Fibroblast of skin of right quadriceps (primary cell): ENCODE results near the gene UGGT2.
"Not testable (repeated sequence)": the region's sequence is repeated elsewhere in the genome, so short reads cannot be mapped to it uniquely, and the experiment has no call there.

Source experiments
- DNase-seq: peaks from one replicate; pipeline ENCODE4 v3.0.0-alpha.2; 2013

Gene UGGT2

DNA sequence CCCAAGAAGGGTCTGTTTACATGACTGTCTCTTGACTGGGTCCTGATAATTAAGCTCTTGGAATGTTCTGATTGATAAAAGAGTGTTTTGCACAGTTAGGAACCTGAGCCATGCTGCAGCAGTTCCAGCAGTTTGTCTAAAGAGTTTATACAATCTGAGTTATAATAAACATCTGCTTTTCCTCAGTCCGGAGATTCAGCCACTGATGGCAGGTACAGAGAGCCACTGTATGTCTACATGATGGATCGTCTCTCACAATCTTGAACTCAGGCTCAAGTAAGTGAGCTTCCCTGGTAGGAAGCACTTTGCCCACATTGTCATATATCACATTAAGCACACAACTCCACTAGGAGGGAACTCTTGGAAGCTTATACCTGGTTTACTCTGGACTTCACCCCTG lies 84.3 kb downstream of the UGGT2 start:
- no peak for DNase-seq

DNA sequence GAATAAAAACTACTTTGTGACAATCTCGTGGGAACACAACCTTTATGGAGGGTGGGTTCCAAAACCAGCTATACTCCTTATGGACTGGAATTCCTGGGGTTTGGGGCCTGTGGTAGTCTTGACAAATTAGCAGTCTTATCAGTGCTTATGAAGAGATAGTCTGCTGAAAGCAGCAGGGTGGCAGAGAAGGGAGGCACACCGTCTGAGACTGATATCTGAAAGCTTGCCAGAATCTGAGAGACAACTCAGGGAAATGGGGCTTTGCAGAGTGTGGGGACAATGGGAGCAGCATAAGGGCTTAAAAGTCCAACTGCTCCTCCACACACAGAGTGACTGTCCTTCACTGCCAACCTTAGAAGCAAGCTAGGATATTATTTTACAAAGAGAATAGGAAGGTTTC lies 95.9 kb downstream of the UGGT2 start:
- no peak for DNase-seq

DNA sequence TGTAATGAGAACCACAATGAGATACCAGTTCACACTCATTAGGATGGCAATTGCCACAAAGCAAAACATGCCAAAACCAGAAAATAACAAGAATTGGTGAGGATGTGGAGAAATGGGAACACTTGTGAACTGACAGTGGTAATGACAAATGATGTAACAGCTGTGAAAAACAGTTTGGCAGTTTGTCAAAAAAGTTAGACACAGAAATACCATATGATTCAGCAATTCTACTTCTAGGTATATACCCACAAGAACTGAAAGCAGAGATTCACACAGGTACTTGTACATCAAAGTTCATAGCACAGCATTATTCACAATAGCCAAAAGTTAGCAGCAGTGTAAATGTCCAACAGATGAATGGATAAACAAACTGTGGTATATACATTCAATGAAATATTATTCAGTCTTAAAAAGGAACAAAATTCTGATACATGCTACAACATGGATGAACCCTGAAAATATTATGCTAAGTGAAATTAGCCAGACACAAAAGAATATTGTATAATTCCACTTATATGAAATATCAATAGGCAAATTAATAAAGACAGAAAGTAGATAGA lies 96.5 kb downstream of the UGGT2 start:
- peak; percentile 13 for DNase-seq

DNA sequence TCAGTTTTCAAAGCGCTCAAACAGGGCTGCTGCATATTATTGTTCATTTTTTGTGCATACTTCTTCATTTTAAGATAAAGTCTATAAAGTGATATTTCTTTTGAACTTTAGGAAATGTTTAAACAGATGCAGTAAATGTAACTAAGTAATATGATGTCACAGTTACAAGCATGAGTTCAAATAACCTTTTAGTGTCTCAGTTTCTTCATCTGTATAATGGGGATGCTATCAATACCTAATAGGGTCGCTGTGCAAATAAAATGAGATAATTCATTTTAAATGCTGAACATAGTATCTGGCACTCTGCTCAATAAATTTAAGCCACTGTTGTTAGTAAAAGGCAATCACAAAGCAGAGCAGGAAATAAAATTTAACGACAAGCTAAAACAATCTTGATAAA lies 97.5 kb downstream of the UGGT2 start:
- DNase-seq: no peak

DNA sequence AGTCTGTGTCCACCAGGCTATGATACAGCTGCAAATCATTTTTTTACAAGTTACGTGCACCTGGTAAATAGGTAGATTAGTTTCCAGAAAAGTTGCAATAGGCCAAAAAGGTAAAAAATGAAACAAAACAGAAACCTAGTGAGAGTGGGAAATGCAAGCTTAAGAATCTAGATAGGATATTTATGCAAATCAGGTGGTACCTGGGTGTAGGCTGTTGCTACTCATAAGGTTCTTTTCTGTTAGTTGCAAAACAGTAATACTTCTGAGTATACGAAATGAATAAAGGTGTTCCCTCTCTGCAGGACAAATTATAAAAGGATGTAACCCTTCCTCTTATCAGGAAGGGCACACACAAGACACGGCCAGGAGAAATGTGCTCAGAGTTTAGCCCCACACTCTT lies 97.9 kb downstream of the UGGT2 start:
- DNase-seq: no peak

DNA sequence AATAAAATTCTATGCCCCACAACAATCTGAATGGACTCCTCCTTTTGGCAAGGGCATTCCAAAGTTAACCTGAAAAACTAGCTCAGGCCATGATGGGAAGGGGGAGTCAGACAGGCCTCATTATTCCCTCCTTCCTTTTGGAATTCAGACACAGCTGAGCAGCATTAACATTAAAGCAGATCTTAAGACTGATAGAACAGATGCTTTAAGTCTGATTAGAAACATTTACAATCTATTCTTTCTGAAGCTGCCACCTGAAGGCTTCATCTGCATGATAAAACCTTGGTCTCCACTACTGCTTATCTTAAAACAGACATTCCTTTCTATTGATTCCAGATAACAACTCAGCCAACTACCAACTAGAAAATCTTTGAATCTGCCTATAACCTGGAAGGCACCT lies 98.9 kb downstream of the UGGT2 start:
- DNase-seq: no peak

DNA sequence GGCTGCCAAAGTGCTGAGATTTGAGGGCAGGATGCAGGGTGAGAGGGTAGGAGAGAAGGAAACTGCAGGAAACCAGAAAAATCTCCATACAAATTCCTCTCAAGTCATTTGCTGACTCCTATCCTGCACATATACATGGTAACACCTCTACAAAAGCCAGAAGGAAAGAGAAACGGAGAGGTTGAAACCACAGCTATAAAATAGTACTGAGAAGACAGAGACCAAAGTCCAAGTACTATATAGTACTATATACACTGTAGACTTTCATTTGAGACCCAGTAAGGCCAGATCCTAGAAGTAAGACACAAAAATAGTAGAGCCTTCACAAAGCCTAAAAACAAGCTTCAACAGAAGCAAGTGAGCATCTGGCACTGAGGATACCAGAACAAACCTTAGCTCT lies 103.1 kb downstream of the UGGT2 start:
- no peak for DNase-seq

DNA sequence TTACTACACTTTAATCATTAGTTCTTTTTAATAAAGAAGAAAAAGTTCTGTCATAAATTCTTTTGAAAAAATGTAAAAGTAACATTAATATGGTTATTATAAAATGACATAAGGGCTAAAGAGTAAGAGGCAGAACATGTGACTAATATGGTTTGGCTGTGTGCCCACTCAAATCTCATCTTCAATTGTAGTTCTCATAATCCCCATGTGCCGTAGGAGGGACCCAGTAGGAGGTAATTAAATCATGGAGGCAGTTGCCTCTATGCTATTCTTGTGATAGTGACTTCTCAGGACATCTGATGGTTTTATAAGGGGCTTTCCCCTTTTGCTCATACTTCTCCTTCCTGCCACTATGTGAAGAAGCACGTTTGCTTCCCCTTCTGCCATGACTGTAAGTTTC lies 104.5 kb downstream of the UGGT2 start:
- peak; percentile 58 for DNase-seq

DNA sequence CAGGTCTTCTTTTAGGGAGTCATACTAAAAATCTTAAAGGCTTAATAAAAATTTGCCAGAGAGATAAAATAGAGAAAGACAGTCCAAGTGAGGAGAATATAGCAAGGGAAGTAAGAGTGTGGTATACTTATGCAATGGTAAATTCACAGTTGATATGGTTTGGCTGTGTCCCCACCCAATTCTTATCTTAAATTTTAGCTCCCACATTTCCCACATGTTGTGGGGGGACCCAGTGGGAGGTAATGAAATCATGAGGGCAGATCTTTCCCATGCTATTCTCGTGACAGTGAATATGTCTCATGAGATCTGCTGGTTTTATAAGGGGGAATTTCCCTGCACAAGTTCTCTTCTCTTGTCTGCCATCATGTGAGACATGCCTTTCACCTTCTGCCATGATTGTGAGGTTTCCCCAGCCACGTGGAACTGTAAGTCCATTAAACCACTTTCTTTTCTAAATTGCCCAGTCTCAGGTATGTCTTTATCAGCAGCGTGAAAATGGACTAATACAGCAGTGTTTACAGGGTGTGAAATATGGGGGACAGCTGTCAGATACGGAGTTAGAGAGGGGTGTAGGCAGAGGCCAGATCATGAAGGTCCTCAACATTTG lies 115.4 kb downstream of the UGGT2 start:
- DNase-seq: no peak

DNA sequence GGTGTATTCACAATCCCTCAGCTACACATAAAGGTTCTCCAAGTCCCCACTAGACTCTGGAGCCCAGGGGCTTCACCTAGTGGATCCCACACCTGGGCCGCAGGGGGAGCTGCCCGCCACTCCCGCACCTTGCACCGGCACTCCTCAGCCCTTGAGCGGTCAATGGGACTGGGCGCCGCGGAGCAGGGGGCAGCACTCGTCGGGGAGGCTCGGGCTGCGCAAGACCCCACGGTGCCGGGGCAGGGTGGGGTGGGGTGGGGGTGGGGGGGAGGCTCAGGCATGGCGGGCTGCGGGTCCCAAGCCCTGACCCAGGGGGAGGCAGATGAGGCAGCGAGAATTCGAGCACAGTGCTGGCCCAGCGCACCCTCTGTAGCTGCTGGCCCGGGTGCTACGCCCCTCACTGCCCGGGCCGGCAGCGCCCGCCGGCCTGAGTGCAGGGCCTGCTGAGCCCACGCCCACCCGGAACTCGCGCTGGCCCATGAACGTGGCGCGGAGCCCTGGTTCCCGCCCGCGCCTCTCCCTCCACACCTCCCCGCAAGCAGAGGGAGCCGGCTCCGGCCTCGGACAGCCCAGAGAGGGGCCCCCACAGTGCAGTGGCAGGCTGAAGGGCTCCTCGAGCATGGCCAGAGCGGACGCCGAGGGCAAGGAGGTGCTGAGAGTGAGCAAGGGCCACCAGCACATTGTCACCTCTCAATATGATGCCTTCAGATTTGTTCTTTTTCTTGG lies 121.7 kb downstream of the UGGT2 start:
- DNase-seq: no peak

DNA sequence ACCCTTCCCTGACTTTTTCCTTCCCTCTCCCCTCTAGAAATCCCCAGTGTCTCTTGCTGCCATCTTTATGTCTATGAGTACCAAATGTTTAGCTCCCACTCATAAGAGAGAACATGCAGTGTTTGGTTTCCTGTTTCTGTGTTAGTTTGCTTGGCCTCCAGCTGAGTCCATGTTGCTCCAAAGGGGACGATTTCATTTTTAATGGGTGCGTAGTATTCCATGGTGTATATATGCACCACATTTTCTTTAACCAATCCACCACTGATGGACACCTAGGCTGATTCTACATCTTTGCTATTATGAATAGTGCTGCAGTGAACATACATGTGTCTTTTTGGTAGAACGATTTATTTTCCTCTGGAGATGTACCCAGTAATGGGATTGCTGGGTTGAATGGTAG lies 123.8 kb downstream of the UGGT2 start:
- DNase-seq: no peak

DNA sequence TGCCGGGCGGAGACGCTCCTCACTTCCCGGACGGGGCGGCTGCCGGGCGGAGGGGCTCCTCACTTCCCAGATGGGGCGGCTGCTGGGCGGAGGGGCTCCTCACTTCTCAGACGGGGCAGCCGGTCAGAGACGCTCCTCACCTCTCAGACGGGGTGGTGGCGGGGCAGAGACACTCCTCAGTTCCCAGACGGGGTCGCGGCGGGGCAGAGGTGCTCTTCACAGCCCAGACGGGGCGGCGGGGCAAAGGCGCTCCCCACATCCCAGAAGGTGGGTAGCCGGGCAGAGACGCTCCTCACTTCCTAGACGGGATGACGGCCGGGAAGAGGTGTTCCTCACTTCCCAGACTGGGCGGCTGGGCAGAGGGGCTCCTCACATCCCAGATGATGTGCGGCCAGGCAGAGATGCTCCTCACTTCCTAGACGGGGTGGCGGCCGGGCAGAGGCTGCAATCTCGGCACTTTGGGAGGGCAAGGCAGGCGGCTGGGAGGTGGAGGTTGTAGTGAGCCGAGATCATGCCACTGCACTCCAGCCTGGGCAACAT lies 124.8 kb downstream of the UGGT2 start:
- DNase-seq: not testable (repeated sequence)

DNA sequence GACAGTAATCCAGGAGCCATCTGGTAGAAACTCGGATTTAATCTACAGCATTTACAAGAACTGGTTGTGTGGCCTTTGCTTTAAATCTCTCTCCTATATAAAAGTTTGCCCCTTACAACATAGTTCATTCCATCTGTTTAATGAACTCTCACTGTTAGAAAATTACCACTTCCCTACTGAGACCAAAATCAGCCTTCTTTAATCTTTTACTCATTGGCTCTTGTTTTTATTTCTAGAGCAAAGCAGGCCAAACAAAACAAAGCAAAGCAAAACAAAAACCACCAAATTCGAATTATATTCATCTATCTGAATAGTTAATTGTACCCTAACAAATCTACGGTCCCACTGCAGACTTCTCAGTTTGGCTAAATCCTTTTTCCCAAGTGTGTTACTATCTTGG lies 127.0 kb downstream of the UGGT2 start:
- no peak for DNase-seq

DNA sequence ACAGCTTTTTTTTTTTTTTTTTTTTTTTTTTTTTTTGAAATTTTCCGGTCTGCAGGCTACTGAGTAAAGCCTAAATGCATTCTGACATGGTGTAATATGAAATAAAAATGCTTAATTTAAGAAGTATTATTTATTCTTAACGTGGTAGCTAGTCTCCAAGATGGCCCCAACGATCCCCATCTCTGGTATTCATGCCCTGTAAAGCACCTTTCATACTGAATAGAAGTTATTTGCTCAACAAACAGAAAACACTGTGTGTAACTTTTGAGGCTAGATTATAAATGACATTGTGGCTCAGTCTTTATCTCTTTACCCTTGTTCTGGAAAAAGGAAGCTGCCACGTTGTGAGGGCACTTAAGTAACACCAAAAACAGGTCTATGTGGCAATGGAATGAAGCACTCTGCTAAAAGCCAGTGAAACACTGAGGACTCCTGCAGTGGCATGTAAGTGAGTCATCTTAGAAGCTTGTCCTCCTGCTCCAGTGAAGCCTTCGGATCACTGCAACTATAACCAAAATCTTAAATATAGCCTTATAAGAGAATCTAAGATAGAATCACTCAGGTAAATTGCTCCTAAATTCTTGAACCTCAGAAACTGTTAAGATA lies 128.7 kb downstream of the UGGT2 start:
- DNase-seq: peak; percentile 77

DNA sequence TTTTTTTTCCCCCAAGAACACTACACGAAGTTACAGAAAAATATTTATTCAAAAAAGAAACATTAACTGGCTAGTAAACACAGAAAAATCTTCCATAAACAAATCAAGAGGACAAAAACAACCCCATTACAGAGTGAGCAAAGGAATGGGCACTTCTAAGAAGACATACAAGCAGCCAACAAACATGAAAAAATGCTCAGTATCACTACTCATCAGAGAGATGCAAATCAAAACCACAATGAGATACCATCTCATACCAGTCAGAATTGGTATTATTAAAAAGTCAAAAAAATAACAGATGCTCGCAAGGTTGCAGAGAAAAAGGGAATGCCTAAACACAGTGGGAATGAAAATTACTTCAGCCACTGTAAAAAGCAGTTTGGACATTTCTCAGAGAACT lies 131.7 kb downstream of the UGGT2 start:
- peak; percentile 23 for DNase-seq

DNA sequence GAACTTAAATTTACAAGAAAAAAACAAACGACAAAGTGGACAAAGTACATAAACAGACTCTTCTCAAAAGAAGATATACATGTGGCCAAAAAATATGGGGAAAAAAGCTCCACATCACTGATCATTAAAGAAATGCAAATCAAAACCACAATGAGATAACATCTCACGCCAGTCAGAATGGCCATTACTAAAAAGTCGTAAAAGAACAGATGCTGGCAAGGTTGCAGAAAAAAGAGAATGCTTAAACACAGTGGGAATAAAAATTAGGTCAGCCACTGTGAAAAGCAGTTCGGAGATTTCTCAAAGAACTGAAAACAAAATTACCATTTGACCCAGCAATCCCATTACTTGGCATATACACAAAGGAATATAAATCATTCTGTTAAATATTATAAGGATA lies 132.7 kb downstream of the UGGT2 start:
- DNase-seq: peak; percentile 13

DNA sequence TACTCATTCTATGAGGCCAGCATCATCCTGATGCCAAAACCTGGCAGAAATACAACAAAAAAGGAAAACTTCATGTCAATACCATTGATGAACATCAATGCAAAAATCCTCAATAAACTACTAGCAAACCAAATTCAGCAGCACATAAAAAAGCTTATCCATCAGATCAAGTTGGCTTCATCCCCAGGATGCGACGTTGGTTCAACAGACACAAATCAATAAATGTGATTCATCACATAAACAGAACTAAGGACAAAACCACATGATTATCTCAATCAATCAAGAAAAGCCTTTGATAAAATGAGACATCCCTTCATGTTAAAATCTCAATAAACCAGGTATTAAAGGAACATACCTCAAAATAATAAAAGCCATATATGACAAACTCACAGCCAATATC lies 134.3 kb downstream of the UGGT2 start:
- DNase-seq: no peak

DNA sequence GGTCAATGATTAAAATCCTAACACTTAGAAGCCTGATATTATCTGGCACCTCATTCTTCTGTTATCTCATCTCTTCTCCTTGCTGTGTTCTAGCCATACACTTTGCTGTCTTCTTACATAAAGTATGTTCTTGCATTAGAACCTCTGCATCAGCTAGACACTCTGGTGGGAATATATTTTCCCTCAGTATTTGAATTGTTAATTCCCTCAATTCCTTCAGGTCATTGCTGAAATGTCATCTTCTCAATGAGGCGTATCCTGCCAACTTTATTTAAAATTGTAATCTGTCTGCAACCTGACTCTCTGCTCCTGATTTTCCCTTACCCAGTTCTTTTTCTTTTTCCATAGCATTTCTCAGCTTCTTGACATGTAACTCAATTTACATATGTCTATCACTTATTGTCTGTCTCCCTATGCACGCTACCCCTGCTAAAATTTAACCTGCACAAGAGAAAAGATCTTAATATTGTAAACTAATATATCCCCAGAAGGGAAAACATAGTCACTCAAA lies 138.2 kb downstream of the UGGT2 start:
- DNase-seq: no peak

DNA sequence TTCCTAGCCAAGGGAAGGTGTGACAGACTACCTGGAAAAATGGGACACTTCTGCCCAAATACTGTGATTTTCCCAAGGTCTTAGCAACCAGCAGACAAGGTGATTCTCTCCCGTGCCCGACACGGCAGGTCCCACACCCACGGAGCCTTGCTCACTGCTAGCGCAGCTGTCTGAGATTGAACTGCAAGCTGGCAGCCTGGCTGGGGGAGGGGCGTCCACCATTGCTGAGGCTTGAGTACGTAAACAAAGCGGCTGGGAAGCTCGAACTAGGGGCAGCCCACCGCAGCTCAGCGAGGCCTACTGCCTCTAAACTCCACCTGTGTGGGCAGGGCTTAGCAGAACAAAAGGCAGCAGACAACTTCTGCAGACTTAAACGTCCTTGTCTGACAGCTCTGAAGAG lies 146.2 kb downstream of the UGGT2 start:
- no peak for DNase-seq

DNA sequence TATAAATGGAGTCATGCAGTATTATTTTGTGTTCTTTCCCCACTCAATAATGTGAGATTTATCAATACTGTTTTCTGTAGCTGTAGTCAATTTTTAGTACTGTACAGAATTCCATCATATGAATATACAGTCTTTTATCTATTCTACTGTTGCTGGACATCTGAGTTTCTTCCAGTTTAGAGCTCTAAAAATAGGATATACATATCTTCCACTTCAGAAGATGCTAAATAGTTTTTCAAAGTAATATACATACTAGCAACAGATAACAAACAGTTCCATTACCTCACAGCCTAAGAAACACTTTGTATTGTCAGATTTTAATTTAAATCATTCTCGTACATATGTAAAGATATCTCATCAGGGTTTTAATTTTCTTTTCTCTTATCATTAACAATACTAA lies 149.6 kb downstream of the UGGT2 start:
- no peak for DNase-seq

DNA sequence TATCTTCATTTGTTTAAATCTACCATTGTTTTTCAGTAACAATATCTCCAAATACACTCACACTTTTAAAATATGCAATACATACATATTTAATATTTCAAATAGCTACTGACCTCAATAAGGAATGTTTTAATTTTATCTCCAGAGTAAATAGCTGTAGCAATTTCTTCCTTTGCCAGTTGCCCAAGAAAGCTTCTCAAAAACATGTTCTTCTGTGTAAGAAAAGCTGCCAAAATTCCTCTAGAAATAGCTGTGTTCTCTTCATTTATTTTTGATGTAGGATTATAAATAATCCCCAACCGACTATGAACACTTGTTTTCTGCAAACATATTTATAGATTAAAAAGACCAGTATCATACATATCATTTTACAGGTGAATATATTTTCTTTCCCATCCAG lies 150.5 kb downstream of the UGGT2 start:
- DNase-seq: no peak

DNA sequence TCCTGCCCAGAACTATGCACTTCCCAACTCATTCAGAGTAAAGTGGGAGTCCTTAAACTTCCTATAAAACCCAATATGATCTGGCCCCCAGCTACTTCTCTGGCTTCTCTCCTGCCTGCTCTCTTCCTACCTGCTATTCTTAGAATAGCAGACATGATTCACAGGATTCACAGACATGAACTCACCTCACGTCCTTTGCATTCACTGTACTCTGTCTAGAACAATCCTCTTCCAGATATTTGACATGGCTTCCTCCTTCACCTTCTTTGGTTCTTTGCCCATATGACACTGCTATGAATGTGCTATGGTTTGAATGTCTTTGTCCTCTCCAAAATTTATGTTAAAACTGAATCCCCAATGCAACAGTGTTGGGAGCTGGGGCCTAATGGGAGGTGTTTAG lies 154.9 kb downstream of the UGGT2 start:
- DNase-seq: no peak

DNA sequence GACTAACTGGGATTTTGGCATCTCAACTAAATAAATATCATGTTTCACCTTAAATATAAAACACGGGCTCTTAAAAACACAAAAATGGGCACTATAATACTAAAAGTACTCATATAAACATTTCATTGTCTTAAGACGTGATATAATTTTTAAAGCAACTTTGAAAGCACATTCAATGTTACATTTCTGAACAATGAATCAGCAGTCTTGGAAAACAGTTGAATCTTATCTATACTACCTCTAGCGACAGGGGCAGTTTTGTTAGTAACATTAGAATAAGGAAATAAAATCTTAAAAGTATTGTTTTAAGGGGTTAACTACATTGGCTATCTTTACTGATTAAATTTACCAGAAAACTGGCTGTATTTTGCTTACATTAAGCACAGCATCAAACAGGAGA lies 156.9 kb downstream of the UGGT2 start:
- DNase-seq: peak; percentile 5

DNA sequence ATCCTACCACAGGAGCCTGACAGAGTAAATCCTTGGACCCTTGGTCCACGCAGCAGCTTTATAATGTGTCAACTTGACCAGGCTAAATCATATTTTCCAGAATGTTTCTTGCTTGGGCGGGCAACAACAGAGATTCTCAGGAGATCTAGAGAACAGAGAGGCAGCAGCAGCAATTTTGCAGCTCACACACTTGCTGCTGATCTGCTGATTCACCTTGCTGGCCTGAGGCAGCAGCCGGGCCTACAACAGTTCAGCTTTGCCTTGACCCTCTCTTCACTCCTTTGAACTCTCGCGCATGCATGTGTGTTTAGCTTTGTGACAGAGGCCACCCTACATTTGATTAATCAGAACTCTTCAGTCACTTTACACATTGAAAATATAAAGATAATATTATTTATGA lies 159.3 kb downstream of the UGGT2 start:
- DNase-seq: no peak
